GM18526 (cell line): ENCODE data around the gene EHBP1L1.
A peak's percentile ranks its signal among the peaks of the same experiment; 100 is the strongest.

ENCODE experiments used
- POLR2A ChIP-seq: IDR thresholded peaks from 3 replicates; pipeline ENCODE4 v1.6.1; 2011; ENCODE audit not compliant: insufficient read length; ENCODE audit errors: extremely low read depth

Gene EHBP1L1

GRCh38 chr11:65607614-65608426, 32.0 kb downstream of the EHBP1L1 start:
- no peak for TF ChIP-seq POLR2A

GRCh38 chr11:65609229-65609628, 33.4 kb downstream of the EHBP1L1 start:
- TF ChIP-seq POLR2A: no peak

- TF ChIP-seq POLR2A: no peak
Observed at GRCh38 chr11:65609665-65610064, 33.8 kb downstream of the EHBP1L1 start.

GRCh38 chr11:65610404-65610803, 34.6 kb downstream of the EHBP1L1 start:
- no peak for TF ChIP-seq POLR2A

GRCh38 chr11:65611028-65611757, 35.3 kb downstream of the EHBP1L1 start:
- TF ChIP-seq POLR2A: no peak

- TF ChIP-seq POLR2A: no peak
Observed at GRCh38 chr11:65611758-65612603, 36.1 kb downstream of the EHBP1L1 start.

GRCh38 chr11:65612691-65613090, 36.8 kb downstream of the EHBP1L1 start:
- TF ChIP-seq POLR2A: no peak

- TF ChIP-seq POLR2A: no peak
Observed at GRCh38 chr11:65613091-65613928, 37.5 kb downstream of the EHBP1L1 start.

GRCh38 chr11:65615229-65615949, 39.5 kb downstream of the EHBP1L1 start, which contains the start of gene PCNX3:
PCNX3 (plus strand) TSS chr11:65615776; CDS start chr11:65616312, 536 bp downstream.
- peak; percentile 56 for TF ChIP-seq POLR2A

- TF ChIP-seq POLR2A: no peak
Observed at GRCh38 chr11:65615950-65616574, 40.2 kb downstream of the EHBP1L1 start.

- no peak for TF ChIP-seq POLR2A
Observed at GRCh38 chr11:65616575-65617001, 40.7 kb downstream of the EHBP1L1 start.

GRCh38 chr11:65617136-65617850, 41.4 kb downstream of the EHBP1L1 start:
- TF ChIP-seq POLR2A: no peak
